Common myeloid progenitor, CD34-positive (primary cell): Measurements from ENCODE around the gene MEGF11.

ENCODE experiments used
- CTCF ChIA-PET: fragments of 350-600 bp; sonication (Branson Sonifier 250); formaldehyde crosslinking; loops from one replicate; lab custom pipeline; 2021; ENCODE audit warnings: antibody characterized with exemption; lab: Charles Lee
- POLR2A ChIA-PET: fragments of 350-600 bp; sonication (Branson Sonifier 250); formaldehyde crosslinking; loops from one replicate; lab custom pipeline; 2021; ENCODE audit warnings: antibody characterized with exemption; lab: Charles Lee
- DNase-seq, 3 donors: peaks; one replicate each; pipeline versions ENCODE4 v3.0.0 to v3.0.0-alpha.2; 2013
- H3K27ac ChIP-seq, 2 experiments: 1 replicate in 1 of 2; 2 replicates in 1 of 2; pipeline ENCODE4 v1.7.0; 2013; ENCODE audit warnings: inconsistent platforms in 2 of 2, low read length in 2 of 2, mild to moderate bottlenecking in 2 of 2, low read depth in 1 of 2, moderate library complexity in 1 of 2; ENCODE audit not compliant: severe bottlenecking in 2 of 2, insufficient read depth in 1 of 2, poor library complexity in 1 of 2
- H3K27me3 ChIP-seq, 5 experiments: replicated peaks in 2 of 5; 1 replicate in 3 of 5; 2 replicates in 2 of 5; pipeline versions ENCODE4 v1.6.1 to v1.7.0; 2013; ENCODE audit warnings: low read length in 4 of 5, mild to moderate bottlenecking in 2 of 5, moderate library complexity in 2 of 5, inconsistent platforms in 1 of 5; ENCODE audit not compliant: insufficient read depth in 5 of 5, control insufficient read depth in 4 of 5
- H3K36me3 ChIP-seq, 4 experiments: 1 replicate in 2 of 4; 2 replicates in 2 of 4; pipeline versions ENCODE4 v1.6.1 to v1.7.0; 2013; ENCODE audit warnings: low read length in 3 of 4, control low read depth in 1 of 4, mild to moderate bottlenecking in 1 of 4; ENCODE audit not compliant: control insufficient read depth in 4 of 4, insufficient read depth in 4 of 4
- H3K4me1 ChIP-seq, 4 experiments: 1 replicate in 3 of 4; 2 replicates in 1 of 4; pipeline versions ENCODE4 v1.6.1 to v1.7.1; 2013; ENCODE audit warnings: low read length in 3 of 4, mild to moderate bottlenecking in 3 of 4, control low read depth in 1 of 4, inconsistent platforms in 1 of 4, moderate library complexity in 1 of 4; ENCODE audit not compliant: control insufficient read depth in 4 of 4, insufficient read depth in 4 of 4; ENCODE audit errors: control extremely low read depth in 1 of 4
- H3K4me3 ChIP-seq, 7 experiments: 1 replicate in 4 of 7; 2 replicates in 3 of 7; pipeline versions ENCODE4 v1.5.1 to v1.7.0; 2013; ENCODE audit warnings: mild to moderate bottlenecking in 7 of 7, low read length in 6 of 7, moderate library complexity in 6 of 7, inconsistent platforms in 2 of 7, low read depth in 2 of 7, control low read depth in 1 of 7; ENCODE audit not compliant: insufficient read depth in 4 of 7, control insufficient read depth in 1 of 7; ENCODE audit errors: extremely low read depth in 1 of 7
- H3K9me3 ChIP-seq, 5 experiments: 1 replicate in 4 of 5; 2 replicates in 1 of 5; pipeline versions ENCODE4 v1.6.1 to v1.7.1; 2013; ENCODE audit warnings: low read length in 4 of 5, mild to moderate bottlenecking in 2 of 5, inconsistent platforms in 1 of 5, low read depth in 1 of 5, moderate library complexity in 1 of 5; ENCODE audit not compliant: control insufficient read depth in 4 of 5, insufficient read depth in 2 of 5; ENCODE audit errors: control extremely low read depth in 1 of 5
- WGBS: methylation state at CpG from one replicate; pipeline ENCODE4 v1.1.5; 2013; ENCODE audit not compliant: insufficient coverage; 5-methylcytosine and 5-hydroxymethylcytosine counted together

Gene MEGF11

GRCh38 chr15:65922621-65923020 lies 330.9 kb downstream of the MEGF11 start:
- Histone ChIP-seq H3K27me3 (no peaks in the 10 kb centered on the region), H3K27ac (no peak overlapping the region), H3K9me3 (no peaks in the 10 kb centered on the region), H3K36me3 (no peaks in the 10 kb centered on the region), H3K4me3 (no peak overlapping the region), H3K4me1 (peaks cover 0 to 4% (median 0%) of the 10 kb centered on the region in 4 experiments)
- 96% methylated on average over 7 of the region's 7 CpGs for WGBS
- no peak for DNase-seq
- POLR2A ChIA-PET: no interaction called here
- CTCF ChIA-PET: no interaction called here

- ChIA-PET POLR2A (interaction anchor here (0.5 to 0.6 kb wide), 2 partner anchors 187 to 194 kb away, joined by 3 to 4 read pairs; no protein-coding TSS in a partner anchor), CTCF (no interaction called here)
- H3K27ac ChIP-seq: no peak overlapping the region
- 100% methylated on average over 3 of the region's 5 CpGs for WGBS
- no peak for DNase-seq
- no peaks in the 10 kb centered on the region for H3K9me3 ChIP-seq
- no peaks in the 10 kb centered on the region for H3K36me3 ChIP-seq
- no peaks in the 10 kb centered on the region for H3K27me3 ChIP-seq
- no peak overlapping the region for H3K4me3 ChIP-seq
- peaks cover 0 to 4% (median 0%) of the 10 kb centered on the region in 4 experiments for H3K4me1 ChIP-seq
Observed at GRCh38 chr15:65921780-65922179, 331.8 kb downstream of the MEGF11 start.

GRCh38 chr15:65920825-65921309 lies 332.7 kb downstream of the MEGF11 start:
- H3K4me3 ChIP-seq: no peak overlapping the region
- no peak overlapping the region for H3K27ac ChIP-seq
- WGBS: 98% methylated on average over 4 of the region's 4 CpGs
- no peak for DNase-seq
- peaks cover 0 to 4% (median 0%) of the 10 kb centered on the region in 4 experiments for H3K4me1 ChIP-seq
- no peaks in the 10 kb centered on the region for H3K27me3 ChIP-seq
- CTCF ChIA-PET: interaction anchor here (0.8 kb wide), 1 partner anchor 11 kb away, joined by 3 read pairs; no protein-coding TSS in a partner anchor
- no peaks in the 10 kb centered on the region for H3K9me3 ChIP-seq
- H3K36me3 ChIP-seq: no peaks in the 10 kb centered on the region
- POLR2A ChIA-PET: interaction anchor here (0.5 to 0.6 kb wide), 2 partner anchors 188 to 193 kb away, joined by 3 to 4 read pairs; no protein-coding TSS in a partner anchor

GRCh38 chr15:65920121-65920520 lies 333.4 kb downstream of the MEGF11 start:
- no peak for DNase-seq
- Histone ChIP-seq H3K36me3 (no peaks in the 10 kb centered on the region), H3K27me3 (no peaks in the 10 kb centered on the region), H3K4me3 (no peak overlapping the region), H3K4me1 (peaks cover 0 to 4% (median 0%) of the 10 kb centered on the region in 4 experiments), H3K27ac (no peak overlapping the region), H3K9me3 (no peaks in the 10 kb centered on the region)
- POLR2A ChIA-PET: no interaction called here
- CTCF ChIA-PET: interaction anchor here (0.8 kb wide), 1 partner anchor 12 kb away, joined by 3 read pairs; no protein-coding TSS in a partner anchor
- 0% methylated on average over 1 of the region's 1 CpG for WGBS

GRCh38 chr15:65919353-65919752 lies 334.2 kb downstream of the MEGF11 start:
- Histone ChIP-seq H3K27ac (no peak overlapping the region), H3K27me3 (no peaks in the 10 kb centered on the region), H3K36me3 (no peaks in the 10 kb centered on the region), H3K9me3 (no peaks in the 10 kb centered on the region), H3K4me1 (peaks cover 0 to 4% (median 0%) of the 10 kb centered on the region in 4 experiments), H3K4me3 (no peak overlapping the region)
- WGBS: 98% methylated on average over 9 of the region's 9 CpGs
- ChIA-PET CTCF (no interaction called here), POLR2A (no interaction called here)
- no peak for DNase-seq

GRCh38 chr15:65918945-65919344 lies 334.6 kb downstream of the MEGF11 start:
- Histone ChIP-seq H3K4me1 (peaks cover 0 to 4% (median 0%) of the 10 kb centered on the region in 4 experiments), H3K36me3 (no peaks in the 10 kb centered on the region), H3K27me3 (no peaks in the 10 kb centered on the region), H3K4me3 (no peak overlapping the region), H3K27ac (no peak overlapping the region), H3K9me3 (no peaks in the 10 kb centered on the region)
- CTCF ChIA-PET: no interaction called here
- DNase-seq: no peak
- POLR2A ChIA-PET: no interaction called here
- WGBS: 100% methylated on average over 5 of the region's 5 CpGs

GRCh38 chr15:65918357-65918920 lies 335.1 kb downstream of the MEGF11 start:
- CTCF ChIA-PET: no interaction called here
- Histone ChIP-seq H3K36me3 (peaks cover 0 to 1% (median 0%) of the 10 kb centered on the region in 4 experiments), H3K4me3 (no peak overlapping the region), H3K9me3 (no peaks in the 10 kb centered on the region), H3K27ac (no peak overlapping the region), H3K4me1 (peaks cover 0 to 4% (median 0%) of the 10 kb centered on the region in 4 experiments), H3K27me3 (no peaks in the 10 kb centered on the region)
- 100% methylated on average over 2 of the region's 3 CpGs for WGBS
- POLR2A ChIA-PET: no interaction called here
- no peak for DNase-seq
